Heart left ventricle (tissue), 16 donors: Measurements from ENCODE around the gene TMEM52. TPM values are rescaled to one million over a fixed set of nuclear protein-coding genes. Genes with fewer than 3 reads are reported as not detected.

ENCODE experiments used
- ATAC-seq, 4 donors: fragments of 200-7000 bp; cut with Tn5 transposase; one replicate each; pipeline ENCODE4 v1.9.1; 2020 to 2022; ENCODE audit warnings: moderate library complexity in 4 of 4, mild to moderate bottlenecking in 3 of 4, moderate number of reproducible peaks in 1 of 4
- DNase-seq, 5 donors: peaks; one replicate each; pipeline ENCODE4 v3.0.0-alpha.2; 2020
- H3K27ac ChIP-seq, 12 donors: fragments of 200-600 bp; sonication (generic) in 4 of 12; one replicate each; pipeline versions ENCODE4 v1.5.0 to v1.8.0; 2016 to 2022; ENCODE audit warnings: mild to moderate bottlenecking in 2 of 12
- H3K27me3 ChIP-seq, 9 donors: fragments of 200-600 bp; sonication (generic) in 2 of 9; one replicate each; pipeline versions ENCODE4 v1.5.1 to v1.8.0; 2016 to 2022; ENCODE audit warnings: mild to moderate bottlenecking in 3 of 9
- H3K36me3 ChIP-seq, 9 donors: fragments of 200-600 bp; sonication (generic) in 2 of 9; one replicate each; pipeline versions ENCODE4 v1.5.0 to v1.8.0; 2018 to 2022; ENCODE audit warnings: mild to moderate bottlenecking in 2 of 9
- H3K4me1 ChIP-seq, 12 donors: fragments of 200-600 bp; sonication (generic) in 4 of 12; one replicate each; pipeline versions ENCODE4 v1.5.0 to v1.8.0; 2016 to 2022; ENCODE audit warnings: mild to moderate bottlenecking in 3 of 12
- H3K4me3 ChIP-seq, 12 donors: fragments of 200-600 bp; sonication (generic) in 4 of 12; one replicate each; pipeline versions ENCODE4 v1.5.0 to v1.8.0; 2017 to 2022; ENCODE audit warnings: mild to moderate bottlenecking in 9 of 12, moderate library complexity in 4 of 12
- H3K9me3 ChIP-seq, 12 donors: fragments of 200-600 bp; sonication (generic) in 4 of 12; one replicate each; pipeline versions ENCODE4 v1.5.0 to v1.8.0; 2016 to 2022; ENCODE audit warnings: mild to moderate bottlenecking in 1 of 12
- CTCF ChIP-seq, 12 donors: fragments of 200-600 bp; sonication (generic) in 4 of 12; IDR thresholded peaks; one replicate each; pipeline versions ENCODE4 v1.5.0 to v1.8.0; 2018 to 2022; ENCODE audit warnings: antibody characterized with exemption in 12 of 12, mild to moderate bottlenecking in 5 of 12
- POLR2A ChIP-seq, 2 donors: fragments of 450-650 bp; IDR thresholded peaks; one replicate each; pipeline ENCODE4 v1.6.1; 2017; ENCODE audit warnings: antibody characterized with exemption in 2 of 2, mild to moderate bottlenecking in 2 of 2, moderate library complexity in 2 of 2
- WGBS, 4 donors: extraction: QIAGEN DNeasy Blood & Tissue Kit in 2 of 4; methylation state at CpG; one replicate each; pipeline versions ENCODE4 v1.1.5 to v1.1.7; 2013 to 2018; 5-methylcytosine and 5-hydroxymethylcytosine counted together
- intact Hi-C, 10 donors: fragments of 100-400 bp; cut with DNase I; formaldehyde crosslinking; loops; one replicate each; pipeline versions ENCODE4 v1.11.1 to v1.14.2; 2022
- polyA plus RNA-seq, 2 donors: library from polyadenylated mRNA; stranded (reverse); fragments of 200-250 nt; gene quantifications; one replicate each; pipeline ENCODE4 v1.2.3, GENCODE V29; 2013
- total RNA-seq, 9 donors: library from RNA; depleted of rRNA in 2 of 9; stranded (reverse); fragments of >200 nt in 2 of 9; fragmentation: NEBNext Ultra II Directional in 3 of 9; extraction: Animal tissue kit (Norgen Biotek cat#: 25700) in 3 of 9; gene quantifications; one replicate each; pipeline versions ENCODE4 v1.1.0 to v1.2.4, GENCODE V29; 2016 to 2023
- donor health status: ischemic (EF 13 %, LVEDD 7.1; RV severe dilation, severe dysfunction).
- donor health status: healthy with polysubstance abuse.
- donor health status: DM: no; HTN: yes; CAD: no.
- donor health status: DM: no; HTN: no; CAD: no.
- donor health status: ischemic (EF 25% LVEDD 6.9; RV normal size, moderate dysfunction).
- donor health status: ischemic (EF 25% LVEDD 5.7; RV mildly dilated, moderate dysfunction).
- donor health status: healthy.
- donor health status: DM: yes; HTN: yes; CAD: no.
- donor health status: ischemic (EF 35%, LVEDD 5.7; RV mildly dilated, moderate dysfunction).
- donor health status: nonischemic (EF 11% LVEDD 7.7; RV severe dilation, severe dysfunction).
- donor health status: DM: yes; HTN: yes; CAD: no.
- donor health status: PGD.
- donor health status: ischemic (EF 29% LVEDD 5.4; RV normal size, mild dysfunction).
- donor health status: nonischemic (EF 23%, LVEDD 6.1; RV moderate dilation, normal function).

The TMEM52 gene
- total and polyA plus RNA-seq, 11 donors: 0.35 to 7.9 (median 1.1) TPM

GRCh38 chr1:1954831-1955441, 35.9 kb upstream of the TMEM52 start:
- intact Hi-C loops: loop anchor here in 2 of 10 donors (5.0 kb wide), 1 partner anchor 92 kb away; no protein-coding TSS in a partner anchor
- DNase-seq (no peak), ATAC-seq (no peak)
- no peaks in the 10 kb centered on the region for H3K36me3 ChIP-seq
- TF ChIP-seq POLR2A (IDR thresholded peaks at IDR 0.05): no peak
- TF ChIP-seq CTCF (IDR thresholded peaks at IDR 0.05): no peak
- WGBS, 4 donors: 76 to 90% (median 87%) methylated on average over 45 to 46 of the region's 46 CpGs
- H3K4me3 ChIP-seq: no peak overlapping the region
- H3K4me1 ChIP-seq: peaks cover 0 to 7% (median 3%) of the 10 kb centered on the region in 12 donors
- no peaks in the 10 kb centered on the region for H3K9me3 ChIP-seq
- peaks cover 0 to 24% (median 7%) of the 10 kb centered on the region in 9 donors for H3K27me3 ChIP-seq
- H3K27ac ChIP-seq: no peak overlapping the region

GRCh38 chr1:1954015-1954414, 34.9 kb upstream of the TMEM52 start:
- Histone ChIP-seq H3K27me3 (peaks cover 0 to 15% (median 0%) of the 10 kb centered on the region in 9 donors), H3K27ac (no peak overlapping the region), H3K4me3 (no peak overlapping the region), H3K4me1 (no peaks in the 10 kb centered on the region), H3K9me3 (no peaks in the 10 kb centered on the region), H3K36me3 (no peaks in the 10 kb centered on the region)
- no peak for TF ChIP-seq CTCF (IDR thresholded peaks at IDR 0.05)
- no peak for TF ChIP-seq POLR2A (IDR thresholded peaks at IDR 0.05)
- ATAC-seq (no peak), DNase-seq (no peak)
- intact Hi-C loops: no loop called here
- WGBS, 4 donors: 84 to 89% (median 89%) methylated on average over 9 of the region's 9 CpGs

GRCh38 chr1:1950940-1951339, 31.9 kb upstream of the TMEM52 start:
- DNase-seq (no peak), ATAC-seq (no peak)
- Histone ChIP-seq H3K4me1 (peaks cover 0 to 10% (median 2%) of the 10 kb centered on the region in 12 donors), H3K4me3 (no peak overlapping the region), H3K36me3 (no peaks in the 10 kb centered on the region), H3K9me3 (no peaks in the 10 kb centered on the region), H3K27me3 (no peaks in the 10 kb centered on the region), H3K27ac (no peak overlapping the region)
- no peak for TF ChIP-seq CTCF (IDR thresholded peaks at IDR 0.05)
- TF ChIP-seq POLR2A (IDR thresholded peaks at IDR 0.05): no peak
- intact Hi-C loops: no loop called here
- 67 to 76% (median 73%) methylated on average over 5 of the region's 5 CpGs for WGBS, 4 donors

GRCh38 chr1:1948783-1949182, 29.7 kb upstream of the TMEM52 start:
- H3K36me3 ChIP-seq: no peaks in the 10 kb centered on the region
- no peak overlapping the region for H3K4me3 ChIP-seq
- DNase-seq (no peak), ATAC-seq (no peak)
- H3K27me3 ChIP-seq: peaks cover 0 to 1% (median 0%) of the 10 kb centered on the region in 9 donors
- intact Hi-C loops: loop anchor here in 2 of 10 donors (10.0 kb wide), 1 partner anchor 226 kb away; no protein-coding TSS in a partner anchor
- H3K27ac ChIP-seq: no peak overlapping the region
- TF ChIP-seq CTCF (IDR thresholded peaks at IDR 0.05): no peak
- no peak for TF ChIP-seq POLR2A (IDR thresholded peaks at IDR 0.05)
- H3K9me3 ChIP-seq: no peaks in the 10 kb centered on the region
- peaks cover 0 to 16% (median 5%) of the 10 kb centered on the region in 12 donors for H3K4me1 ChIP-seq
- 30 to 66% (median 37%) methylated on average over 1 of the region's 1 CpG for WGBS, 4 donors
